ENCODE measurements around the gene C2orf92.

C2orf92 gene

GRCh38 chr2:97662895-97663625, 6.5 kb upstream of the C2orf92 start:
- H3K4me1 ChIP-seq (ENCODE audit: control insufficient read depth, insufficient read depth, low read depth, low read length) = peaks cover 26% of the 10 kb centered on the region
- peaks cover 23% of the 10 kb centered on the region for H3K79me1 ChIP-seq (replicated peaks; ENCODE audit: low read length, poor library complexity, severe bottlenecking)
- peak overlapping the region; percentile 95 for H2BK5ac ChIP-seq (ENCODE audit: low read depth, low read length, poor library complexity, severe bottlenecking)
- no peak overlapping the region for H2AK5ac ChIP-seq (ENCODE audit: low read length, severe bottlenecking)
- H4K91ac ChIP-seq (ENCODE audit: low read length) = peak overlapping the region; percentile 52
- no peak overlapping the region for H3K23ac ChIP-seq (ENCODE audit: low read length in 2 of 2)
- WGBS = 0% methylated on average over 23 of the region's 24 CpGs
- peak overlapping the region; percentile 75 to 82 for H3K18ac ChIP-seq (ENCODE audit: low read depth in 1 of 2, low read length in 2 of 2)
- H3K14ac ChIP-seq (ENCODE audit: low read length in 2 of 2) = peak overlapping the region in 1 of 2 experiments; percentile 2
- H3K4ac ChIP-seq (ENCODE audit: low read depth in 1 of 2, low read length in 2 of 2) = peak overlapping the region; percentile 30 to 83
- H2BK15ac ChIP-seq (ENCODE audit: low read depth, poor library complexity, severe bottlenecking) = peak overlapping the region; percentile 99
- peak overlapping the region; percentile 70 for H3K4me2 ChIP-seq (ENCODE audit: low read length, poor library complexity, severe bottlenecking)
- H3K4me3 ChIP-seq (ENCODE audit: insufficient read depth in 1 of 2, low read depth in 1 of 2, low read length in 2 of 2) = peak overlapping the region; percentile 76 to 88
- peak; percentile 92 for DNase-seq
- H2BK12ac ChIP-seq (ENCODE audit: low read length in 2 of 2) = peak overlapping the region; percentile 0 to 59
- peak overlapping the region; percentile 10 for H2AFZ ChIP-seq (ENCODE audit: low read depth, low read length)
- peaks cover 13 to 23% of the 10 kb centered on the region in 2 experiments for H3K36me3 ChIP-seq (ENCODE audit: control insufficient read depth in 1 of 2, insufficient read depth in 2 of 2, low read depth in 1 of 2, low read length in 2 of 2)
- no peaks in the 10 kb centered on the region for H3K9me3 ChIP-seq (ENCODE audit: control insufficient read depth, low read length)
- H3K27ac ChIP-seq (ENCODE audit: low read length, poor library complexity, severe bottlenecking) = peak overlapping the region; percentile 96
- peak overlapping the region; percentile 92 for H3K9ac ChIP-seq (ENCODE audit: low read length)
- no peaks in the 10 kb centered on the region for H3K27me3 ChIP-seq (ENCODE audit: control insufficient read depth in 1 of 2, insufficient read depth in 1 of 2, low read length in 2 of 2)
- H4K8ac ChIP-seq (ENCODE audit: low read length) = peak overlapping the region; percentile 61
- peak overlapping the region; percentile 96 for H2BK120ac ChIP-seq (ENCODE audit: low read depth, low read length)

- H3K23ac ChIP-seq (ENCODE audit: low read length in 2 of 2) = no peak overlapping the region
- H3K4ac ChIP-seq (ENCODE audit: low read depth in 1 of 2, low read length in 2 of 2) = peak overlapping the region; percentile 21 to 24
- peak overlapping the region; percentile 96 for H3K27ac ChIP-seq (ENCODE audit: low read length, poor library complexity, severe bottlenecking)
- no peak for DNase-seq
- H2AK5ac ChIP-seq (ENCODE audit: low read length, severe bottlenecking) = no peak overlapping the region
- H2AFZ ChIP-seq (ENCODE audit: low read depth, low read length) = peak overlapping the region; percentile 64
- H4K8ac ChIP-seq (ENCODE audit: low read length) = no peak overlapping the region
- peak overlapping the region; percentile 92 for H3K9ac ChIP-seq (ENCODE audit: low read length)
- 2% methylated on average over 32 of the region's 46 CpGs for WGBS
- H3K18ac ChIP-seq (ENCODE audit: low read depth in 1 of 2, low read length in 2 of 2) = peak overlapping the region; percentile 75 to 82
- peaks cover 7 to 18% of the 10 kb centered on the region in 2 experiments for H3K36me3 ChIP-seq (ENCODE audit: control insufficient read depth in 1 of 2, insufficient read depth in 2 of 2, low read depth in 1 of 2, low read length in 2 of 2)
- peak overlapping the region; percentile 96 for H2BK120ac ChIP-seq (ENCODE audit: low read depth, low read length)
- H2BK12ac ChIP-seq (ENCODE audit: low read length in 2 of 2) = no peak overlapping the region
- H2BK5ac ChIP-seq (ENCODE audit: low read depth, low read length, poor library complexity, severe bottlenecking) = peak overlapping the region; percentile 95
- peaks cover 26% of the 10 kb centered on the region for H3K4me1 ChIP-seq (ENCODE audit: control insufficient read depth, insufficient read depth, low read depth, low read length)
- H3K14ac ChIP-seq (ENCODE audit: low read length in 2 of 2) = no peak overlapping the region
- peak overlapping the region; percentile 70 for H3K4me2 ChIP-seq (ENCODE audit: low read length, poor library complexity, severe bottlenecking)
- no peaks in the 10 kb centered on the region for H3K27me3 ChIP-seq (ENCODE audit: control insufficient read depth in 1 of 2, insufficient read depth in 1 of 2, low read length in 2 of 2)
- peak overlapping the region; percentile 76 to 88 for H3K4me3 ChIP-seq (ENCODE audit: insufficient read depth in 1 of 2, low read depth in 1 of 2, low read length in 2 of 2)
- H2BK15ac ChIP-seq (ENCODE audit: low read depth, poor library complexity, severe bottlenecking) = peak overlapping the region; percentile 99
- H3K9me3 ChIP-seq (ENCODE audit: control insufficient read depth, low read length) = no peaks in the 10 kb centered on the region
- peaks cover 17% of the 10 kb centered on the region for H3K79me1 ChIP-seq (replicated peaks; ENCODE audit: low read length, poor library complexity, severe bottlenecking)
- no peak overlapping the region for H4K91ac ChIP-seq (ENCODE audit: low read length)
Measured at GRCh38 chr2:97663626-97663961, 5.9 kb upstream of the C2orf92 start.

- peak within 1 kb of the TSS; percentile 99 for H2BK15ac ChIP-seq (ENCODE audit: low read depth, poor library complexity, severe bottlenecking)
- H2AK5ac ChIP-seq (ENCODE audit: low read length, severe bottlenecking) = no peak within 1 kb of the TSS
- H3K4ac ChIP-seq (ENCODE audit: low read depth in 1 of 2, low read length in 2 of 2) = peak within 1 kb of the TSS; percentile 21 to 83
- H2AFZ ChIP-seq (ENCODE audit: low read depth, low read length) = peak within 1 kb of the TSS; percentile 64
- H3K18ac ChIP-seq (ENCODE audit: low read depth in 1 of 2, low read length in 2 of 2) = peak within 1 kb of the TSS; percentile 75 to 82
- H3K4me2 ChIP-seq (ENCODE audit: low read length, poor library complexity, severe bottlenecking) = peak within 1 kb of the TSS; percentile 80
- H3K4me3 ChIP-seq (ENCODE audit: insufficient read depth in 1 of 2, low read depth in 1 of 2, low read length in 2 of 2) = peak within 1 kb of the TSS; percentile 76 to 88
- H3K4me1 ChIP-seq (ENCODE audit: control insufficient read depth, insufficient read depth, low read depth, low read length) = peaks cover 26% of the 10 kb centered on the region
- H3K27me3 ChIP-seq (ENCODE audit: control insufficient read depth in 1 of 2, insufficient read depth in 1 of 2, low read length in 2 of 2) = no peaks in the 10 kb centered on the region
- H4K8ac ChIP-seq (ENCODE audit: low read length) = peak within 1 kb of the TSS; percentile 82
- H3K14ac ChIP-seq (ENCODE audit: low read length in 2 of 2) = peak within 1 kb of the TSS in 1 of 2 experiments; percentile 2
- H3K79me1 ChIP-seq (replicated peaks; ENCODE audit: low read length, poor library complexity, severe bottlenecking) = peaks cover 12% of the 10 kb centered on the region
- H3K9me3 ChIP-seq (ENCODE audit: control insufficient read depth, low read length) = no peaks in the 10 kb centered on the region
- H3K36me3 ChIP-seq (ENCODE audit: control insufficient read depth in 1 of 2, insufficient read depth in 2 of 2, low read depth in 1 of 2, low read length in 2 of 2) = peaks cover 2 to 13% of the 10 kb centered on the region in 2 experiments
- H2BK120ac ChIP-seq (ENCODE audit: low read depth, low read length) = peak within 1 kb of the TSS; percentile 96
- H3K9ac ChIP-seq (ENCODE audit: low read length) = peak within 1 kb of the TSS; percentile 97
- H4K91ac ChIP-seq (ENCODE audit: low read length) = peak within 1 kb of the TSS; percentile 52
- DNase-seq = peak; percentile 98
- H2BK12ac ChIP-seq (ENCODE audit: low read length in 2 of 2) = peak within 1 kb of the TSS; percentile 0 to 59
- peak within 1 kb of the TSS; percentile 95 for H2BK5ac ChIP-seq (ENCODE audit: low read depth, low read length, poor library complexity, severe bottlenecking)
- no peak within 1 kb of the TSS for H3K23ac ChIP-seq (ENCODE audit: low read length in 2 of 2)
- under 1% methylated on average over 38 of the region's 60 CpGs for WGBS
- H3K27ac ChIP-seq (ENCODE audit: low read length, poor library complexity, severe bottlenecking) = peak within 1 kb of the TSS; percentile 98
Measured at GRCh38 chr2:97663962-97664635, 5.4 kb upstream of the C2orf92 start, which contains the start of gene ACTR1B. Gene ACTR1B, minus strand, starts transcription at chr2:97664044. Its CDS starts 154 bp downstream, at chr2:97663890.

GRCh38 chr2:97664636-97664970, 4.9 kb upstream of the C2orf92 start:
- Histone ChIP-seq H2BK15ac (ENCODE audit: low read depth, poor library complexity, severe bottlenecking) (no peak overlapping the region), H2AK5ac (ENCODE audit: low read length, severe bottlenecking) (no peak overlapping the region), H3K27ac (ENCODE audit: low read length, poor library complexity, severe bottlenecking) (peak overlapping the region; percentile 98), H3K23ac (ENCODE audit: low read length in 2 of 2) (no peak overlapping the region), H3K9ac (ENCODE audit: low read length) (peak overlapping the region; percentile 97), H3K9me3 (ENCODE audit: control insufficient read depth, low read length) (no peaks in the 10 kb centered on the region), H2BK120ac (ENCODE audit: low read depth, low read length) (no peak overlapping the region), H4K8ac (ENCODE audit: low read length) (no peak overlapping the region), H3K27me3 (ENCODE audit: control insufficient read depth in 1 of 2, insufficient read depth in 1 of 2, low read length in 2 of 2) (no peaks in the 10 kb centered on the region), H3K18ac (ENCODE audit: low read depth in 1 of 2, low read length in 2 of 2) (no peak overlapping the region), H2BK12ac (ENCODE audit: low read length in 2 of 2) (no peak overlapping the region), H3K4ac (ENCODE audit: low read depth in 1 of 2, low read length in 2 of 2) (no peak overlapping the region), H3K4me1 (ENCODE audit: control insufficient read depth, insufficient read depth, low read depth, low read length) (peaks cover 26% of the 10 kb centered on the region), H3K79me1 (replicated peaks; ENCODE audit: low read length, poor library complexity, severe bottlenecking) (peaks cover 7% of the 10 kb centered on the region), H3K4me2 (ENCODE audit: low read length, poor library complexity, severe bottlenecking) (peak overlapping the region; percentile 80), H3K36me3 (ENCODE audit: control insufficient read depth in 1 of 2, insufficient read depth in 2 of 2, low read depth in 1 of 2, low read length in 2 of 2) (peaks cover 0 to 8% of the 10 kb centered on the region in 2 experiments), H2BK5ac (ENCODE audit: low read depth, low read length, poor library complexity, severe bottlenecking) (no peak overlapping the region), H3K4me3 (ENCODE audit: insufficient read depth in 1 of 2, low read depth in 1 of 2, low read length in 2 of 2) (peak overlapping the region; percentile 72 to 88), H2AFZ (ENCODE audit: low read depth, low read length) (no peak overlapping the region), H4K91ac (ENCODE audit: low read length) (no peak overlapping the region), H3K14ac (ENCODE audit: low read length in 2 of 2) (no peak overlapping the region)
- DNase-seq = no peak
- WGBS = 14% methylated on average over 21 of the region's 21 CpGs
